ENCODE data around the gene NRCAM. TPM values are rescaled to one million over a fixed set of nuclear protein-coding genes. Genes with fewer than 3 reads are reported as not detected.

NRCAM gene
- polyA plus RNA-seq, 3 donors: not detected

GRCh38 chr7:108382932-108383331 lies 73.3 kb downstream of the NRCAM start:
- no peak for DNase-seq
- H2AFZ ChIP-seq (ENCODE audit: insufficient read depth, low read depth, low read length, poor library complexity, severe bottlenecking): no peak overlapping the region
- H3K4me1 Mint-ChIP-seq: no peaks in the 10 kb centered on the region
- H3K4me1 ChIP-seq (ENCODE audit: control insufficient read depth in 1 of 2, insufficient read depth in 2 of 2, low read length in 2 of 2): no peaks in the 10 kb centered on the region
- H3K27ac Mint-ChIP-seq: no peak overlapping the region
- H3K27me3 ChIP-seq (ENCODE audit: control insufficient read depth in 2 of 2, insufficient read depth in 2 of 2, low read length in 2 of 2): peaks cover 2 to 3% of the 10 kb centered on the region in 2 donors
- H3K9ac ChIP-seq (ENCODE audit: insufficient read depth, low read length, poor library complexity, severe bottlenecking): no peak overlapping the region
- H3K4me3 ChIP-seq (replicated peaks in 1 of 3; ENCODE audit: low read depth in 2 of 3, low read length in 3 of 3): no peak overlapping the region
- no peaks in the 10 kb centered on the region for H3K9me3 ChIP-seq (replicated peaks in 1 of 2; ENCODE audit: control insufficient read depth in 1 of 2, insufficient read depth in 1 of 2, low read length in 2 of 2)
- no peaks in the 10 kb centered on the region for H3K36me3 ChIP-seq (replicated peaks in 1 of 2; ENCODE audit: control insufficient read depth in 1 of 2, insufficient read depth in 2 of 2, low read length in 2 of 2)
- H3K4me2 ChIP-seq (replicated peaks; ENCODE audit: extremely low read depth, low read length, poor library complexity, severe bottlenecking): no peak overlapping the region
- H4K20me1 ChIP-seq (ENCODE audit: insufficient read depth, low read length): no peaks in the 10 kb centered on the region
- no peaks in the 10 kb centered on the region for H3K79me2 ChIP-seq (ENCODE audit: insufficient read depth, low read length)
- WGBS (ENCODE audit: insufficient coverage): no CpG with 5 or more reads among the region's 1 CpG
- TF ChIP-seq, protein P1, sequence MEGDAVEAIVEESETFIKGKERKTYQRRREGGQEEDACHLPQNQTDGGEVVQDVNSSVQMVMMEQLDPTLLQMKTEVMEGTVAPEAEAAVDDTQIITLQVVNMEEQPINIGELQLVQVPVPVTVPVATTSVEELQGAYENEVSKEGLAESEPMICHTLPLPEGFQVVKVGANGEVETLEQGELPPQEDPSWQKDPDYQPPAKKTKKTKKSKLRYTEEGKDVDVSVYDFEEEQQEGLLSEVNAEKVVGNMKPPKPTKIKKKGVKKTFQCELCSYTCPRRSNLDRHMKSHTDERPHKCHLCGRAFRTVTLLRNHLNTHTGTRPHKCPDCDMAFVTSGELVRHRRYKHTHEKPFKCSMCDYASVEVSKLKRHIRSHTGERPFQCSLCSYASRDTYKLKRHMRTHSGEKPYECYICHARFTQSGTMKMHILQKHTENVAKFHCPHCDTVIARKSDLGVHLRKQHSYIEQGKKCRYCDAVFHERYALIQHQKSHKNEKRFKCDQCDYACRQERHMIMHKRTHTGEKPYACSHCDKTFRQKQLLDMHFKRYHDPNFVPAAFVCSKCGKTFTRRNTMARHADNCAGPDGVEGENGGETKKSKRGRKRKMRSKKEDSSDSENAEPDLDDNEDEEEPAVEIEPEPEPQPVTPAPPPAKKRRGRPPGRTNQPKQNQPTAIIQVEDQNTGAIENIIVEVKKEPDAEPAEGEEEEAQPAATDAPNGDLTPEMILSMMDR (IDR thresholded peaks at IDR 0.05): no peak
- intact Hi-C loops (cut with micrococcal nuclease): no loop called here
- H3K4me3 Mint-ChIP-seq: no peak overlapping the region
- no peaks in the 10 kb centered on the region for H3K36me3 Mint-ChIP-seq
- H3K9me3 Mint-ChIP-seq: peaks cover 0 to 2% (median 0%) of the 10 kb centered on the region in 7 donors
- no peak overlapping the region for H3K27ac ChIP-seq (ENCODE audit: low read depth in 1 of 2, low read length in 2 of 2)
- peaks cover 5 to 12% (median 8%) of the 10 kb centered on the region in 3 donors for H3K27me3 Mint-ChIP-seq (ENCODE audit: low read depth in 3 of 3)

- H3K4me1 Mint-ChIP-seq: no peaks in the 10 kb centered on the region
Measured at GRCh38 chr7:108380517-108380916, 75.7 kb downstream of the NRCAM start.

More at GRCh38 chr7:108380517-108380916, 75.7 kb downstream of the NRCAM start:
- Histone ChIP-seq H3K79me2 (ENCODE audit: insufficient read depth, low read length) (no peaks in the 10 kb centered on the region), H3K4me2 (replicated peaks; ENCODE audit: extremely low read depth, low read length, poor library complexity, severe bottlenecking) (no peak overlapping the region), H3K36me3 (replicated peaks in 1 of 2; ENCODE audit: control insufficient read depth in 1 of 2, insufficient read depth in 2 of 2, low read length in 2 of 2) (no peaks in the 10 kb centered on the region), H3K27me3 (ENCODE audit: control insufficient read depth in 2 of 2, insufficient read depth in 2 of 2, low read length in 2 of 2) (peaks cover 2 to 3% of the 10 kb centered on the region in 2 donors), H3K27ac (ENCODE audit: low read depth in 1 of 2, low read length in 2 of 2) (no peak overlapping the region), H3K4me1 (ENCODE audit: control insufficient read depth in 1 of 2, insufficient read depth in 2 of 2, low read length in 2 of 2) (no peaks in the 10 kb centered on the region), H4K20me1 (ENCODE audit: insufficient read depth, low read length) (no peaks in the 10 kb centered on the region), H3K4me3 (replicated peaks in 1 of 3; ENCODE audit: low read depth in 2 of 3, low read length in 3 of 3) (no peak overlapping the region), H3K9me3 (replicated peaks in 1 of 2; ENCODE audit: control insufficient read depth in 1 of 2, insufficient read depth in 1 of 2, low read length in 2 of 2) (no peaks in the 10 kb centered on the region), H2AFZ (ENCODE audit: insufficient read depth, low read depth, low read length, poor library complexity, severe bottlenecking) (no peak overlapping the region), H3K9ac (ENCODE audit: insufficient read depth, low read length, poor library complexity, severe bottlenecking) (no peak overlapping the region)
- H3K27ac Mint-ChIP-seq: no peak overlapping the region
- TF ChIP-seq, protein P1 (IDR thresholded peaks at IDR 0.05): no peak
- DNase-seq: no peak
- peaks cover 9 to 12% (median 11%) of the 10 kb centered on the region in 3 donors for H3K27me3 Mint-ChIP-seq (ENCODE audit: low read depth in 3 of 3)
- intact Hi-C loops (cut with micrococcal nuclease): no loop called here
- no peaks in the 10 kb centered on the region for H3K36me3 Mint-ChIP-seq
- no peak overlapping the region for H3K4me3 Mint-ChIP-seq
- H3K9me3 Mint-ChIP-seq: peaks cover 0 to 2% (median 0%) of the 10 kb centered on the region in 7 donors

Data from CD14-positive monocyte (primary cell).